HL-60 (cell line): Measurements from ENCODE around the gene BARX1.

Source experiments
- POLR2AphosphoS5 ChIP-seq: IDR thresholded peaks from 2 replicates; pipeline ENCODE4 v1.6.1; 2012; ENCODE audit warnings: low read depth
- TF ChIP-seq, protein P1 (sequence below): IDR thresholded peaks from one replicate; pipeline ENCODE4 v1.5.1; 2011; ENCODE audit warnings: low read length, control low read depth, inconsistent platforms; ENCODE audit not compliant: insufficient read depth
- TF ChIP-seq, protein P2 (sequence below): IDR thresholded peaks from 2 replicates; pipeline ENCODE4 v1.6.1; 2012; ENCODE audit warnings: low read depth; ENCODE audit not compliant: insufficient replicate concordance

DNA sequence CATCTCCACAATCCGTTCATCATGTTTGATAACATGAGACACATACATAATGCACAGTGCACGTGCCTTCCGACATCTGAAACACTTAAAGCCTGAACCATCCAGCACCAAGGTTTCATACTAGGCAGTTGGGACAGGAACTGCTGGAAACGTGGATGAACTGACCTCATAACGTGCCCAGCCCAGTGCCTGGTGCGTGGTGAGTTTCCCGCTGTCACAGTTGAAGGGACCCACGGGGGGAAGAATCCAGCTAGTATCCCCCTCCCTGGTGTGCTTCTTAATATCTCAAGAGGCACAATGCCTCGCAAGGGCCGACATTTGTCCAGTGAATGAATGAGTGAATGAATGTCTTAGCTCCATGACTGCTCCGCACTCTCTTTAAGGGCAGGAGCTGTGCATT lies 23.2 kb downstream of the BARX1 start:
- TF ChIP-seq, protein P1, sequence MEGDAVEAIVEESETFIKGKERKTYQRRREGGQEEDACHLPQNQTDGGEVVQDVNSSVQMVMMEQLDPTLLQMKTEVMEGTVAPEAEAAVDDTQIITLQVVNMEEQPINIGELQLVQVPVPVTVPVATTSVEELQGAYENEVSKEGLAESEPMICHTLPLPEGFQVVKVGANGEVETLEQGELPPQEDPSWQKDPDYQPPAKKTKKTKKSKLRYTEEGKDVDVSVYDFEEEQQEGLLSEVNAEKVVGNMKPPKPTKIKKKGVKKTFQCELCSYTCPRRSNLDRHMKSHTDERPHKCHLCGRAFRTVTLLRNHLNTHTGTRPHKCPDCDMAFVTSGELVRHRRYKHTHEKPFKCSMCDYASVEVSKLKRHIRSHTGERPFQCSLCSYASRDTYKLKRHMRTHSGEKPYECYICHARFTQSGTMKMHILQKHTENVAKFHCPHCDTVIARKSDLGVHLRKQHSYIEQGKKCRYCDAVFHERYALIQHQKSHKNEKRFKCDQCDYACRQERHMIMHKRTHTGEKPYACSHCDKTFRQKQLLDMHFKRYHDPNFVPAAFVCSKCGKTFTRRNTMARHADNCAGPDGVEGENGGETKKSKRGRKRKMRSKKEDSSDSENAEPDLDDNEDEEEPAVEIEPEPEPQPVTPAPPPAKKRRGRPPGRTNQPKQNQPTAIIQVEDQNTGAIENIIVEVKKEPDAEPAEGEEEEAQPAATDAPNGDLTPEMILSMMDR, result no peak
- TF ChIP-seq, protein P2, sequence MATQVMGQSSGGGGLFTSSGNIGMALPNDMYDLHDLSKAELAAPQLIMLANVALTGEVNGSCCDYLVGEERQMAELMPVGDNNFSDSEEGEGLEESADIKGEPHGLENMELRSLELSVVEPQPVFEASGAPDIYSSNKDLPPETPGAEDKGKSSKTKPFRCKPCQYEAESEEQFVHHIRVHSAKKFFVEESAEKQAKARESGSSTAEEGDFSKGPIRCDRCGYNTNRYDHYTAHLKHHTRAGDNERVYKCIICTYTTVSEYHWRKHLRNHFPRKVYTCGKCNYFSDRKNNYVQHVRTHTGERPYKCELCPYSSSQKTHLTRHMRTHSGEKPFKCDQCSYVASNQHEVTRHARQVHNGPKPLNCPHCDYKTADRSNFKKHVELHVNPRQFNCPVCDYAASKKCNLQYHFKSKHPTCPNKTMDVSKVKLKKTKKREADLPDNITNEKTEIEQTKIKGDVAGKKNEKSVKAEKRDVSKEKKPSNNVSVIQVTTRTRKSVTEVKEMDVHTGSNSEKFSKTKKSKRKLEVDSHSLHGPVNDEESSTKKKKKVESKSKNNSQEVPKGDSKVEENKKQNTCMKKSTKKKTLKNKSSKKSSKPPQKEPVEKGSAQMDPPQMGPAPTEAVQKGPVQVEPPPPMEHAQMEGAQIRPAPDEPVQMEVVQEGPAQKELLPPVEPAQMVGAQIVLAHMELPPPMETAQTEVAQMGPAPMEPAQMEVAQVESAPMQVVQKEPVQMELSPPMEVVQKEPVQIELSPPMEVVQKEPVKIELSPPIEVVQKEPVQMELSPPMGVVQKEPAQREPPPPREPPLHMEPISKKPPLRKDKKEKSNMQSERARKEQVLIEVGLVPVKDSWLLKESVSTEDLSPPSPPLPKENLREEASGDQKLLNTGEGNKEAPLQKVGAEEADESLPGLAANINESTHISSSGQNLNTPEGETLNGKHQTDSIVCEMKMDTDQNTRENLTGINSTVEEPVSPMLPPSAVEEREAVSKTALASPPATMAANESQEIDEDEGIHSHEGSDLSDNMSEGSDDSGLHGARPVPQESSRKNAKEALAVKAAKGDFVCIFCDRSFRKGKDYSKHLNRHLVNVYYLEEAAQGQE, result no peak
- no peak for TF ChIP-seq POLR2AphosphoS5
